Measurements from ENCODE around the gene DNM1.

GRCh38 chr9:128214571-128215490, 11.7 kb downstream of the DNM1 start:
- no peak for TF ChIP-seq POLR2AphosphoS5 (IDR thresholded peaks at IDR 0.05)
- no peak for TF ChIP-seq CTCF (IDR thresholded peaks at IDR 0.05)
- TF ChIP-seq POLR2A (IDR thresholded peaks at IDR 0.05): no peak
